Activated CD8-positive, alpha-beta memory T cell treated with anti-CD3 and anti-CD28 coated beads for 36 hours (primary cell): ENCODE measurements around the gene CAMTA1. TPM values are rescaled to one million over a fixed set of nuclear protein-coding genes. Genes with fewer than 3 reads are reported as not detected.

ENCODE experiments used
- CTCF ChIA-PET: fragments of 350-600 bp; sonication (Branson Sonifier 250); formaldehyde crosslinking; loops from one replicate; lab custom pipeline; 2021; ENCODE audit warnings: antibody characterized with exemption; lab: Charles Lee
- POLR2A ChIA-PET: fragments of 350-600 bp; sonication (Branson Sonifier 250); formaldehyde crosslinking; loops from one replicate; lab custom pipeline; 2021; ENCODE audit warnings: antibody characterized with exemption; lab: Charles Lee
- total RNA-seq, 2 experiments: library from RNA; stranded (reverse); gene quantifications; one replicate each; pipeline ENCODE4 v1.2.3, GENCODE V29; 2021

The CAMTA1 gene
- total RNA-seq, 2 experiments from 2014 or later = 66.5 to 72.5 TPM

DNA sequence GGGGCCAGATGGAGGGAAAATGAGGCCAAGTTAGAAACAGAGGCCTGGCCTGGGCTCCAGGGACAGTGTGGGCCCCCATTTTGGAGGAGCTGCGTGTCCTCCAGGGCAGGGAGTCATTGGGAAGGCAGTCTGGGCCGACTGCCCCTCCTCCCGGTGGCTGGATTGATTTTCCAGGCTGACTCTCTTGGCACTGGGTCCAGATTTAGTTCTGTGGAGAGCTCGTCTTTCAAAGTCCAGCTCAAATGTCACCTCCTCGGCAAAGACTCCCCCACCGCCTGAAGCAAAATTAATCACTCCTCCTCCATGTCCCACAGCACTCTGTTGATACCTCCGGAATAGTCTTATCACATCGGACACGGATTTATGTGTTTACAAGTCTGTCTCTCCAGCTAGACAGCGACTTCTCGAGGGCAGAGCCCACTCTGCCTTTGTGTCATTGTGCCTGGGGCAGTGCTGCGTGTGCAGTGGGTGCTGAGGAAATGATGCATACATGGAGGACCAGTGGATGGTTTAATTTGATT lies 175.1 kb downstream of the CAMTA1 start:
- ChIA-PET POLR2A (no interaction called here), CTCF (interaction anchor here (1.7 kb wide), 1 partner anchor 13 kb away, joined by 3 read pairs; no protein-coding TSS in a partner anchor)

DNA sequence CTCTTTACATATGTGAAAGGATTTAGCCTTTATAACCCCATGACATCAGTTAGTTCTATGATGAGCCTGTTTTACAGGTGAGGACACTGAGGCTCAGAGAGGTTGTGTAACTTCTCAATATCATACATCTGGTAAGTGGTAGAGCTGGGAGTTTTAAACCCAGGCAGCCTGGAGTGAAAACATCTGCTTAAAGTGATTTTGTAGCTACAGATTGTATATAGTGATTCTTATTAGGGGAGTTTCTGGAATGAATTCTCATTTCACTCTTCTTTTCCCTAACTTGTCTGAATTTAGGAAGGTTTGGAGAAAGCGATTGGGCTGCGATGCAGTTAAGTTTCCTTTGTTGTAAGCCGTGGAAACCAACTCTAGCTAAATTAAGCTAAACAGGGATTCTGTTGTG lies 175.6 kb downstream of the CAMTA1 start:
- ChIA-PET POLR2A (no interaction called here), CTCF (interaction anchor here (1.7 kb wide), 1 partner anchor 14 kb away, joined by 3 read pairs; no protein-coding TSS in a partner anchor)

- POLR2A ChIA-PET = no interaction called here
- CTCF ChIA-PET = interaction anchor here (1.7 kb wide), 1 partner anchor 14 kb away, joined by 3 read pairs; no protein-coding TSS in a partner anchor
Observed at GRCh38 chr1:6961289-6961688, 176.0 kb downstream of the CAMTA1 start.

GRCh38 chr1:6961905-6962477 lies 176.7 kb downstream of the CAMTA1 start:
- ChIA-PET POLR2A (no interaction called here), CTCF (no interaction called here)

- CTCF ChIA-PET = no interaction called here
- POLR2A ChIA-PET = no interaction called here
Observed at GRCh38 chr1:6962478-6962995, 177.3 kb downstream of the CAMTA1 start.

GRCh38 chr1:6962996-6963911 lies 178.0 kb downstream of the CAMTA1 start:
- ChIA-PET CTCF (no interaction called here), POLR2A (no interaction called here)

- ChIA-PET CTCF (no interaction called here), POLR2A (no interaction called here)
Observed at GRCh38 chr1:6963912-6964307, 178.7 kb downstream of the CAMTA1 start.

GRCh38 chr1:6965083-6965934 lies 180.1 kb downstream of the CAMTA1 start:
- CTCF ChIA-PET = no interaction called here
- POLR2A ChIA-PET = no interaction called here

DNA sequence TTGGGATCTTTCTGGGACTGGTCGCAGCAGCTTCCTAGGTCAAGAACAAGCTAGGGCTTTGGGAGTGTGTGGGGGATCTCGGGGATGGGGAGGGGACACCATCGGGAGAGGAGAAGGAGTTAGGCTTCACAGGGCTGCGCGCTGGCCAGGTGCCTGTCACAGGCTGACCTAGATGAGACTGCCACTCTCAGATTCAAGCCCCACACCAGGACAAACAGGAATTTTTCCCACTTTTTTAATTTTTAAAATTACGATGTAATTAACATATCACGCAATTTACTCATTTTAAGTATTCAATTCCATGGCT lies 180.6 kb downstream of the CAMTA1 start:
- ChIA-PET POLR2A (interaction anchor here (0.6 kb wide), 1 partner anchor 1764 kb away, joined by 6 read pairs; no protein-coding TSS in a partner anchor), CTCF (no interaction called here)

DNA sequence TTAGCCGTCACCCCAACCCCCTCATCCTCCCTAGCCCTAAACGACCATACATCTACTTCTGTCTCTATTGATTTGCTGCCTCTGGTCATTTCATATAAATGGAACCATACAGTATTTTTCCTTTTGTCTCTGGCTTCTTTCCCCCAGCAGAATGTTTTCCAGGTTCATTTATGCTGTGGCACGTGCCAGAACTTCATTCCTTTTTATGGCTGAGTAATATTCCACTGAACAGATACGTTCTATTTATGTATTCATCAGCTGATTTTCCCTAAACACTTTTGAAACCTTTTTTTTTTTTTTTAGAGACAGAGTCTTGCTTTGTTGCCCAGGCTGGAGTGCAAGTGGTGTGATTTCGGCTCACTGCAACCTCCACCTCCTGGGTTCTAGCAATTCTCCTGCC lies 181.1 kb downstream of the CAMTA1 start:
- CTCF ChIA-PET = interaction anchor here (1.0 kb wide), 1 partner anchor 8 kb away, joined by 3 read pairs; no protein-coding TSS in a partner anchor
- POLR2A ChIA-PET = interaction anchor here (0.6 kb wide), 1 partner anchor 1765 kb away, joined by 6 read pairs; no protein-coding TSS in a partner anchor

DNA sequence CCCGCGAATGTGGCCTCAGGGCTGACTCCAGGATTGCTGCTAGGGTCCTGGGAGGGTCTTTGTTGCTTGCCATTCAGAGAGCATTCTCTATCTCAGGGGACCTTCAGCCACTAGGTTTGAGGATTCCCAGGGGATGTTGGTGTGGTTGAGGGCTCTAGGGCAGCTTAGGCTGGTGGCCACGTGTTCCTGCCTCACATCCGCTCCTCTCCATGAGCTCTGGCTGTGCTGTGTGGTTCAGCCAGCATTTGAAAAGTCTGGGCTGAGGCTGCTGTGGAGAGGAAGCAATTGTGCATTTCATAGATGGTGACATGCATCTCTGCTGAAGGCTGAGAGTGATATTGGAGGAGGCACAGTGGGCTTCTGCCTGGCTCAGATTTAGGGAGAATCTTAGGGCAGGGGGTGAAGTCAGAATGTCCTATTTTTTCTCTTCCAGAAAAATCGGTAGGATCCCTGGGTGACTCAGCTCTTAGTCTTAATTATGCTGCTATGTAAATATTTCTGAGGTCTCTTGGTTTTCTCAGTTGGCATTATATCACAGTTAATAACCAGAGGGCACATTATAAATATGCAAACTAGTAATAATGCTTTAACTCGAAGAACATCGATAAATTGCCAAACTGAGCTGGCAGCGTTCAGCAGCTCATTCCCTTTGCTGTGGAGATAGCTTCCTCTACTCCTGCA lies 182.3 kb downstream of the CAMTA1 start:
- CTCF ChIA-PET = interaction anchor here (1.0 kb wide), 1 partner anchor 10 kb away, joined by 3 read pairs; no protein-coding TSS in a partner anchor

DNA sequence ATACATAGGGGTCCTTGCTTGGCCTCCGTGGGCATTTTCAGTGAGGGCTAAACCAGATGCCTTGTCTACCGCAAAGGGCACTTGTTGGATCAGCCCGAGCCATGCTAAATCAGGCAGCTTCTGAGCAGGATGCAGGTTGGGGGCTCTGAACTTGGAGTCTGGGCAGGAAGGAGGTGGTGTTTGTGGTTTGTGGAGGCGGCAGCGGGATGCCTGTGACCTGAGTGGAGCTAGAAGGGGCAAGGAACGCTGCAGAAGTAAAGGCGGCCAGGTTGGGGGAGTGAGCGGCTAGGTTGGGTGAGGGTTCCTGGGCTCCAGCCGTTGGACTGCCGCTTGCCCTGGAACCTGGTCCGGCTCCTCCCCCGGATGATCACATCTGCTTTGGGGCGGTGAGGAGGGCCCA lies 183.9 kb downstream of the CAMTA1 start:
- ChIA-PET POLR2A (no interaction called here), CTCF (no interaction called here)

More for the DNA sequence above, 182.3 kb downstream of the CAMTA1 start:
- POLR2A ChIA-PET = no interaction called here

GRCh38 chr1:6969762-6970161 lies 184.5 kb downstream of the CAMTA1 start:
- CTCF ChIA-PET = no interaction called here
- POLR2A ChIA-PET = no interaction called here

DNA sequence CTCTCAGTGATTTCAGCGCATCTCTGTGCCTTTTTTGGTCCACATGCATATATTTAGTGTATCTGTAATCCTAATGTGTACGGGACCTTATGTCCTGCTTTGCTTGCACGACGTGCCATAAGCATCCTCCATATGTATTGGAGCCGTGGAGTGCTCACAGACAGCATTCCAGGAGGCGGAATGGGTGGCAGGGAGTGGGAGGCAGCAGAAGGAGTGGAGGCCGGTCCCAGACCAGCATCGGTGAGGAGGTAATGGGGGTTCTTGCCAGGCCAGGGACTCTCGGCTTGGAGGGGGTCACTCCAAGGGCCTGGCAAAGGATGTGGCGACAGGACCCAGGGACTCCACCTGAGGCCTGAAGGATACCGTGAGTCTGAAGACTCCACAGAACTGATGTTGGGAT lies 185.0 kb downstream of the CAMTA1 start:
- CTCF ChIA-PET = no interaction called here
- POLR2A ChIA-PET = no interaction called here

GRCh38 chr1:6971048-6971447 lies 185.8 kb downstream of the CAMTA1 start:
- ChIA-PET POLR2A (no interaction called here), CTCF (no interaction called here)

- POLR2A ChIA-PET = no interaction called here
- CTCF ChIA-PET = no interaction called here
Observed at GRCh38 chr1:6971699-6972098, 186.4 kb downstream of the CAMTA1 start.

GRCh38 chr1:6972399-6972798 lies 187.1 kb downstream of the CAMTA1 start:
- CTCF ChIA-PET = no interaction called here
- POLR2A ChIA-PET = no interaction called here

DNA sequence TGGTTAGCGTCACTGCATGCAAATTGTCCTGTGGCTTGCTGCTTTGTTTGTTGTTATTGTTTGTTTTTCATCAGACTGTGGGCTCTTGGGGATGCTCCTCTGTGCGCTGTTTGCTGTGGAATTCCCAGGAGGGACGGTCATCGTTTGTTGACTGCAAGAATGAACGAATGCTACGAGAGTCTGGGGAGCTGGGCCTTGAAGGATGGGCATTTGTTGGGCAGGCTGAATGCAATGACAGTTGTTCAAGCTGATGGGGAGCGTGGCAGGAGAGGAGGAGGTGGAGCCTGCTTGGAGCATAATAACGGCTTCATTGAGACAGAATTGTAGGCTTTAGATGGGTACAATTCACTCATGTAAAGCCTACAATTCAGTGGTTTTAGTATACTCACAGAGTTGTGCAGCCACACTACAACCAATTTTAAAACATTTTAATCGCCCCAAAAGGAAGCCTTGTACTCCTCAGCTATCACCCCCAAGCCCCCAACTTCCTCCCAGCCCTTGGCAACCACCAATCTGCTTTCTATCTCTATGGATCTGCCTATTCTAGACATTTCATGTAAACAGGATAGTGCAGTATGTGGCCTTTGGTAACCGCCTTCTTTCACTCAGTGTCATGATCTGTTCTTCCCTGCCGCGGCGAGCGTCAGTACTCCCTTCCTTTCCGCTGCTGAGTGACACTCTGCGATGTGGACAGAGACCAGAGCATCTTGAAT lies 190.2 kb downstream of the CAMTA1 start:
- ChIA-PET POLR2A (no interaction called here), CTCF (no interaction called here)
